T-helper 2 cell treated with Interferon-gamma antibody and Interleukin-4, amounts not matched to agents 5 μg/mL and 100 μg/mL, for 36 hours (primary cell): ENCODE measurements around the gene CLIP2.
A peak's percentile ranks its signal among the peaks of the same experiment; 100 is the strongest.
"Not testable (repeated sequence)": the region's sequence is repeated elsewhere in the genome, so short reads cannot be mapped to it uniquely, and the experiment has no call there.

Experiments used
- DNase-seq: peaks from one replicate; pipeline ENCODE4 v3.0.0; 2021; ENCODE audit warnings: low spot score
- H3K27ac Mint-ChIP-seq: one replicate; pipeline ENCODE4 v1.8.0; 2021; ENCODE audit warnings: mild to moderate bottlenecking, mixed read lengths
- H3K27me3 Mint-ChIP-seq: one replicate; pipeline ENCODE4 v1.8.0; 2021; ENCODE audit warnings: low read depth, mixed read lengths
- H3K36me3 Mint-ChIP-seq: one replicate; pipeline ENCODE4 v1.8.0; 2021; ENCODE audit warnings: low read depth, mixed read lengths
- H3K4me1 Mint-ChIP-seq: one replicate; pipeline ENCODE4 v1.8.0; 2021; ENCODE audit warnings: low read depth, mixed read lengths
- H3K4me3 Mint-ChIP-seq: one replicate; pipeline ENCODE4 v1.8.0; 2022; ENCODE audit warnings: mild to moderate bottlenecking, moderate library complexity, mixed read lengths
- H3K9me3 Mint-ChIP-seq: one replicate; pipeline ENCODE4 v1.8.0; 2021; ENCODE audit warnings: mixed read lengths

The CLIP2 gene

DNA sequence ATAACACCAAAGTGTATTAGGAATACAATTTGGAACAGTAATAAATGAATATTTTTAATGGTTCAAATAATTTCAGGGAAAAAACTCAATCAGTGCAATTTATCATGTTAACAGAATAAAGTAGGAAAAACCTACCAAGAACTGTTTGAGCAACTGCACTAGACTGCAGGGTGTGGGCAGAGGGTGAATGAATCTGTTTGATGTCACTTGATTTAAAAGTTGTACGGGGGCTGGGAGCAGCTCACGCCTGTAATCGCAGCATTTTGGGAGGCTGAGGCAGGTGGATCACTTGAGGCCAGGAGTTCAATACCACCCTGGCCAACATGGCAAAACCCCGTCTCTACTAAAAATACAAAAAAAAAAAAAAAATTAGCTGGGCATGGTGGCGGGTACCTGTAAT, 122.4 kb downstream of the CLIP2 start:
- not testable (repeated sequence) for H3K27me3 Mint-ChIP-seq, H3K4me3 Mint-ChIP-seq, H3K27ac Mint-ChIP-seq, H3K36me3 Mint-ChIP-seq, DNase-seq, H3K9me3 Mint-ChIP-seq, H3K4me1 Mint-ChIP-seq

DNA sequence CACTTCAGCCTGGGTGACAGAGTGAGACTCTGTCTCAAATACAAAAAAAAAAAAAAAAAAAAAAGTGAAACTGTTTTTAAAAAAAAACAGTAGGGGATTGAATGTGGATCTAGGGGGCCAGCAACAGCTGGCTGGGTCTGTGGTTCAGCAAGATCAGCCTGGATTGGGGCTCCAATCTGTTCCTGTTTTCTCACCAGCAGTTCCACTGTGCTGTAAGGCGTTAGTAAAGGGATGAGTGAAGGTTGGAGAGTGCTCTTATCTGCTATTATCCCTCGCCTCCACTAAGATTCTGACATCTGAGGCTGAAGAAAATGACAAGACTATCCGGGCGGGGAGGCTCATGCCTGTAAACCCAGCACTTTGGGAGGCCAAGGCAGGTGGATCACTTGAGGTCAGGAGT, 122.8 kb downstream of the CLIP2 start:
- Mint-ChIP-seq H3K4me3 (no peak overlapping the region), H3K36me3 (no peaks in the 10 kb centered on the region), H3K27ac (no peak overlapping the region), H3K9me3 (no peaks in the 10 kb centered on the region), H3K27me3 (peaks cover 2% of the 10 kb centered on the region), H3K4me1 (no peaks in the 10 kb centered on the region)
- no peak for DNase-seq

DNA sequence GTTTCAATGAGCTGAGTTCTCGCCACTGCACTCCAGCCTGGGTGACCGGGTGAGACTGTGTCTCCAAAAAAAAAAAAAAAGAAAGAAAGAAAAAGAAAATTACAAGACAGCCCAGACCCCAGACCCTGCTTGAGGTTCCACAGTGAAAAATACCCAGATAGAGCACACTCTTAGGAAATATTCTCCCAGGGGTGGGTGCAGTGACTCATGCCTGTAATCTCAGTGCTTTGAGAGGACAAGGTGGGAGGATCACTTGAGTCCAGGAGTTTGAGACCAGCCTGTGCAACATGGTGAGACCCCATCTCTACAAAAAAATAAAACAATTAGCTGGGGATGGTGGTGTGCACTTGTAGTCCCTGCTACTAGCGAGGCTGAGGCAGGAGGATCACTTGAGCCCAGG, 123.4 kb downstream of the CLIP2 start:
- Mint-ChIP-seq H3K9me3 (no peaks in the 10 kb centered on the region), H3K4me1 (no peaks in the 10 kb centered on the region), H3K27ac (no peak overlapping the region), H3K36me3 (no peaks in the 10 kb centered on the region), H3K4me3 (no peak overlapping the region), H3K27me3 (peaks cover 2% of the 10 kb centered on the region)
- no peak for DNase-seq

DNA sequence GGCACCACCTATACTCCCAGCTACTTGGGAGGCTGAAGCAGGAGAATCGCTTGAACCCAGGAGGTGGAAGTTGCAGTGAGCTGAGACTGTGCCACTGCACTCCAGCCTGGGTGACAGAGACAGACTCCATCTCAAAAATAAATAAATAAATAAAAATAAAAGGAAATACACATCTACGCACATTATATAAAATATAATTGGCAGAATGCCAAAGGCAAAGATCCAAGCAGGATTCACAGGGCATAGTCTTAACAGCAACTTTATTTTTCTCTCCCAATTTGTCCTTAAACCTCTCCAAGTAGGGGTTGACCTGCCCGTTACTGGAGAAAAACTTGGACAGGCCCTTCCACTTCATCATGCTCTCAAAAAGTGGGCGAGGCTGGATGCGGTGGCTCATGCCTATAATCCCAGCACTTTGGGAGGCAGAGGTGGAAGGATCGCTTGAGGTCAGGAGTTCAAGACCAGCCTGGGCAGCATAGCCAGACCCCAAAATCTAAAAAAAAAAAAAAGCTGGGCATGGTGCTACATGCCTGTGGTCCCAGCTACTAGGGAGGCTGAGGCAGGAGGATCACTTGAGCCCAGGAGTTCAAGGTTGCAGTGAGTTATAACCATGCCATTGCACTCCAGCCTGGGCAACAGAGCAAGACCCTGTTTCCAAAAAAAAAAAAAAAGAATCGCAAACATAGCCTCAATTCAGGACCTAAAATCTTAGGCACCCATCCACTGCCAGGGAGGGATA, 125.6 kb downstream of the CLIP2 start:
- H3K27me3 Mint-ChIP-seq, H3K4me3 Mint-ChIP-seq, H3K27ac Mint-ChIP-seq, H3K36me3 Mint-ChIP-seq, DNase-seq, H3K9me3 Mint-ChIP-seq, H3K4me1 Mint-ChIP-seq: not testable (repeated sequence)

DNA sequence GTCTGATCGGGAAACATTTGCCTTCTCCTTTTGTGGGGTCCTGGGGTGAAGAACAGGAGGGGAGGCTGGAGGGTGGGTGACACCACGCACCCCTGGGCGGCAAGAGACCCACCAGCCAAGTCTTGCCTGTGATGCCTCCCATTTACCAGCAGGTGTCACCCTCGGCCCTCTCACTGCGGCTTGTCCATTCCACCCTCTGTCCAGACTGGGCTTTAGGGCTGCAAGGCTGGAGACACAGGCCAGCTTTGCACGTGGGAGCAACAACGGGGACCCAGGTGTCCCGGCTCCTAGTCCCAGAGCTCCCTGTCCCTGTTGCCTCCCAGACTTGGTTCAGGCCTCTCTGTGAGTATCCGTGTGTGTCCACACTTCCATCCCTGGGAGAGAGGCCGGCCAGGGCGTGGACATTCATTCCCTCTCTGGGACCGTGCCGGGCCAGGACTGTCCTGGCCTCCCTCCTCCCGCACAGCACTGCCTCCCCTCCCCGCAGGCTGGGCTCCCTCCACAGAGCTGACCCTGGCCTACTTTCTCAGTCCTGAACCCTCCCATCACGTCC, 128.3 kb downstream of the CLIP2 start:
- no peaks in the 10 kb centered on the region for H3K9me3 Mint-ChIP-seq
- no peaks in the 10 kb centered on the region for H3K4me1 Mint-ChIP-seq
- peak; percentile 48 for DNase-seq
- no peaks in the 10 kb centered on the region for H3K36me3 Mint-ChIP-seq
- no peak overlapping the region for H3K4me3 Mint-ChIP-seq
- H3K27me3 Mint-ChIP-seq, result no peaks in the 10 kb centered on the region
- H3K27ac Mint-ChIP-seq, result no peak overlapping the region

DNA sequence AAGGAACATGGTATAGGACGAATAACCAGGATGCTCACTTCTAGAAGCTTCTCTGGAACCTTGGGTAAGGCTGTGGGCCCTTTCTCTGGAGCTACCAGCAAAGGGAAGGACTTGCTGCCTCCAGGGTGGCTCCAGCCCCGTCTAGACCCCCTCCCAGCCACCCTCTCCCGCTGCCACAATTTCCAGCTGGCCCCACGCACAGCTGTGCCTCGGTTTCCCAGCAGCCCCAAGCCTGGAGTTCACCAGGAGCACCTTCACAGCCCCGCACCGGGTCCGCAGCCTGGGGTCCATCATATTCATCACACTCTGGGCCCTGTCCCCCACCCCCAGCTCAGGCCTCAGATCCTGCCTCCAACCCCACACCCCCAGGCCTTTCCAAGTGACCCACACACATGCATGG, 128.9 kb downstream of the CLIP2 start:
- Mint-ChIP-seq H3K27me3 (no peaks in the 10 kb centered on the region), H3K27ac (no peak overlapping the region), H3K9me3 (no peaks in the 10 kb centered on the region), H3K36me3 (no peaks in the 10 kb centered on the region), H3K4me3 (no peak overlapping the region), H3K4me1 (no peaks in the 10 kb centered on the region)
- DNase-seq, result no peak

DNA sequence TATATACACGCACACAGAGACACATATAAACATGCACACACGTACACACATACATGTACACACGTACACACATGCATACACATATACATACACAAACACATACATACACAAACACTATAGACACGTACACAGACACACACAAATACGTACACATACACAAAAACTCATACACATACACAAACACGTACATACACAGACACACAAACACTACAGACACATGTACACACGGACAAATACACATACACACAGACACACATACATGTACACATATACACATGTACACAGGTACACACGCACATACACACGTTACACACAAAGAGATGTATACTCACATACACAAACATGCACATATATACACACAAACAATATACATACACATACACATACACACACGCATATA, 129.3 kb downstream of the CLIP2 start:
- no peak overlapping the region for H3K4me3 Mint-ChIP-seq
- no peaks in the 10 kb centered on the region for H3K36me3 Mint-ChIP-seq
- H3K4me1 Mint-ChIP-seq, result no peaks in the 10 kb centered on the region
- no peak overlapping the region for H3K27ac Mint-ChIP-seq
- no peak for DNase-seq
- no peaks in the 10 kb centered on the region for H3K27me3 Mint-ChIP-seq
- H3K9me3 Mint-ChIP-seq, result no peaks in the 10 kb centered on the region

DNA sequence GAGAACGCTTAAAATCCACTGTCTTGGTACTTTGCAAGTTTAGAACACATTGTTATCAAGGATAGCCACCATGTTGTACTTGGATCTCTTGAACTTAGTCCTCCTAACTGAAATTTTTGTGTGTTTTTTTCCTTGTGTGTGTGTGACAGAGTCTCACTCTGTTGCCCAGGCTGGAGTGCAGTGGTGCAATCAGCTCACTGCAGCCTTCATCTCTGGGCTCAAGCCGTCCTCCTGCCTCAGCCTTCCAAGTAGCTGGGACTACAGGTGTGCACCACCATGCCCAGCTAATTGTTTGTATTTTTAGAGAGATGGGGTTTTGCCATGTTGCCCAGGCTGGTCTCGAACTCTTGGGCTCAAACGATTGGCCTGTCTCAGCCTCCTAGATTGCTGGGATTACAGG, 130.0 kb downstream of the CLIP2 start:
- H3K27me3 Mint-ChIP-seq, H3K27ac Mint-ChIP-seq, H3K36me3 Mint-ChIP-seq, H3K4me3 Mint-ChIP-seq, DNase-seq, H3K9me3 Mint-ChIP-seq, H3K4me1 Mint-ChIP-seq: not testable (repeated sequence)

DNA sequence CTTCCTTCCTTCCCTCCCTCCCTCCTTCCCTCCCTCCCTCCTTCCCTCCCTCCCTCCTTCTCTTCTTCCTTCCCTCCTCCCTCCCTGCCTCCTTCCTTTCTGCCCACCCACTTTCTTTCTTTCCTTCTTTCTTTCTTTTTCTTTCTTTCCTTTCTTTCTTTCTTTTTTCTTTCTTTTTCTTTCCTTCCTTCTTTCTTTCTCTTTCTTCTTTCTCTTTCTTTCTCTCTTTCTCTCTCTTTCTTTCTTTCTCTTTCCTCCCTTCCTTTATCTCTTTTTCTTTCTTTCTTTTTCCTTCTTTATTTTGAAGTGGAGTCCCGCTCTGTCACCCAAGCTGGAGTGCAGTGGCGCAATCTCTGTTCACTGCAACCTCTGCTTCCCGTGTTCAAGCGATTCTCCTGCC, 130.8 kb downstream of the CLIP2 start:
- Mint-ChIP-seq H3K9me3 (no peaks in the 10 kb centered on the region), H3K4me1 (no peaks in the 10 kb centered on the region), H3K36me3 (no peaks in the 10 kb centered on the region)

DNA sequence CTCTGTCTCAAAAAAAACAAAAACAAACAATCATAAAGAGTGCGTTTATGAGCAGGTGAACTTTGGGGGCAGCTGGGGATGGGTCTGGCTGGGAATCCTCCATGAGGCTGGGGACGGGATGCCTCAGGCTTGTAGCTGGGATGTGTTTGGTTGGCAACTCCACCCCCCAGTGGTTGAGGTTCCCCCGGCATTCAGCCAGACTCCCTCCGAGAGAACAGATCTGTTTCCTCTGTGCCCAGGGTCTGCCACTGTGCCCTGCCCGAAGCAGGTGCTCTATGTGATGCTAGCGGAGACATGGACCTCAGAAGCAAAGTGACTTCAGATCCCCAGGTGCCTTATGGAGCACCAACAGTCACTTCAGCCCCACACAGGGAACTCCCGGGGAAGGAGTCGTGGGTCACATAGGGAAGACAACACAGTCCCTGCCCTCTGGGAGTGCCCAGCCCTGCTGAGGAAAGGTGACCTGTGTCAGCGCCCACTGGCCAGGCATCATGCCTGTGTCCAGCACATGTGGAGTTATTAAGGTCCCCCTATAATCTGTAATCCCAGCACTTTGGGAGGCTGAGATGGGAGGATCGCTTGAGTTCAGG, 135.2 kb downstream of the CLIP2 start:
- H3K4me3 Mint-ChIP-seq, result no peak overlapping the region
- H3K27me3 Mint-ChIP-seq, result no peaks in the 10 kb centered on the region
- H3K9me3 Mint-ChIP-seq, result no peaks in the 10 kb centered on the region
- H3K4me1 Mint-ChIP-seq, result no peaks in the 10 kb centered on the region
- H3K36me3 Mint-ChIP-seq, result no peaks in the 10 kb centered on the region
- H3K27ac Mint-ChIP-seq, result no peak overlapping the region
- DNase-seq, result no peak

More for the DNA sequence above, 130.8 kb downstream of the CLIP2 start:
- no peaks in the 10 kb centered on the region for H3K27me3 Mint-ChIP-seq
- no peak for DNase-seq
- H3K4me3 Mint-ChIP-seq, result no peak overlapping the region
- H3K27ac Mint-ChIP-seq, result no peak overlapping the region

DNA sequence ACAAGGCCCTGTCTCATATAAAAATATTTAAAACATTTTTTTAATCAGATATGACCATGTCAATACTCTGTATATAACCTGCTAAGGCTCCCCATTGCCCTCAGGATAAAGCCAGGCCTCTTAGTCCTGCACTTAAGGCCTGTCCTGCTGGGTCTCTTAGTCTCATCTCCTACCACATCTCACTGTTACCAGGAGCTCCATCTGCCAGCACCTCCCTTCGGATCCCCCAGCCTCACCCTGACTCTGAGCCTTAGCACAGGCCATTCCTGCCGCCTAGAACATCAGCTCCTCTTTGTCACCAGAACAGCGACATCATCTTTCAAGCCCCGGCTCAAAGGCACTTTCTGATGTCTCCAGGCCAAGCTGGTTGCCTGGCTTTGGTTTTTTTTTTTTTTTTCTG, 138.8 kb downstream of the CLIP2 start:
- no peak for DNase-seq
- H3K9me3 Mint-ChIP-seq, result no peaks in the 10 kb centered on the region
- H3K27me3 Mint-ChIP-seq, result no peaks in the 10 kb centered on the region
- H3K4me3 Mint-ChIP-seq, result no peak overlapping the region
- H3K36me3 Mint-ChIP-seq, result no peaks in the 10 kb centered on the region
- H3K4me1 Mint-ChIP-seq, result no peaks in the 10 kb centered on the region
- H3K27ac Mint-ChIP-seq, result no peak overlapping the region

DNA sequence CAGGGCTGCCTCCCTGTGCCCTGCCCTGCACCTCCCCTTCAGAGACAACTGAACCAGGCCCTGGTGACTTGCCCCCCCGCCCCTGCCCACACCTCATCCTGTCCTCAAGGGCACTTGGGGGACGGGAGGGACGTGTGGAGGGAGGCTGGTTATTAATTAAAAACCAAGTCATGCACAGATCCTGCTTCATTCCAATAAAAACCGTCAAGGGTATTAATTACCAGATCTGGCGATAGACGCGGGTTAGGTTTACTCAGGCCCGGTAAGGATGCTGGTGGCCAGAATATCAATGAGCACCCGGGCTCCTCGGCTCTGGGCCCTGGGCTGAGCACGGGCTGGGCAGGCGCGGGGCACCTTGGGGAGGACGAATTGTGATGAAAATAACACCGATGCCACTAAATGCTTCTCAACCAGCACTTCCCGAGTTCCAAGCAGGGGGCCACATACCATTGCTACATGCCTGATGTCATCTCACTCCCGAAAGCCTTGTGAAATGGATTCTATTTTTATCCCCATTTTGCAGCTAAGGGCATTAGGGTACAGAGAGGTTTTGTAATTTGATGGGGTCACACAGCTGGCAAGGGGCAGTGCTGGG, 140.0 kb downstream of the CLIP2 start:
- DNase-seq, result no peak
- H3K27me3 Mint-ChIP-seq, result no peaks in the 10 kb centered on the region
- H3K9me3 Mint-ChIP-seq, result no peaks in the 10 kb centered on the region
- no peak overlapping the region for H3K4me3 Mint-ChIP-seq
- H3K27ac Mint-ChIP-seq, result no peak overlapping the region
- no peaks in the 10 kb centered on the region for H3K36me3 Mint-ChIP-seq
- no peaks in the 10 kb centered on the region for H3K4me1 Mint-ChIP-seq

DNA sequence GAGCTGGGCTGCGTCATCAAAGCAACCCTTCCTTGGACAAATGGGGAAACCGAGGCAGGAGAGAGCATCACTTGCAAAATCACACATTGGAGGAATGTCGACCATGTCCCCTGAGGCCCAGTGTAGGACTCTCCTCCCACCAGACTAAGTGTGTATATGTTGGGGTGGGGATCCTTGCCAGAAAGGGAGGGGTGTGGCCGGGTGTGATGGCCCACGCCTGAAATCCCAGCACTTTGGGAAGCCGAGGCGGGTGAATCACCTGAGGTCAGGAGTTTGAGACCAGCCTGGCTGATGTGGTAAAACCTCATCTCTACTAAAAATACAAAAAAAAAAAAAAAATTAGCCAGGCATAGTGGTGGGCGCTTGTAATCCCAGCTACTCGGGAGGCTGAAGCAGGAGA, 141.2 kb downstream of the CLIP2 start:
- H3K27ac Mint-ChIP-seq, H3K4me1 Mint-ChIP-seq, H3K9me3 Mint-ChIP-seq, H3K27me3 Mint-ChIP-seq, H3K36me3 Mint-ChIP-seq, DNase-seq, H3K4me3 Mint-ChIP-seq: not testable (repeated sequence)

DNA sequence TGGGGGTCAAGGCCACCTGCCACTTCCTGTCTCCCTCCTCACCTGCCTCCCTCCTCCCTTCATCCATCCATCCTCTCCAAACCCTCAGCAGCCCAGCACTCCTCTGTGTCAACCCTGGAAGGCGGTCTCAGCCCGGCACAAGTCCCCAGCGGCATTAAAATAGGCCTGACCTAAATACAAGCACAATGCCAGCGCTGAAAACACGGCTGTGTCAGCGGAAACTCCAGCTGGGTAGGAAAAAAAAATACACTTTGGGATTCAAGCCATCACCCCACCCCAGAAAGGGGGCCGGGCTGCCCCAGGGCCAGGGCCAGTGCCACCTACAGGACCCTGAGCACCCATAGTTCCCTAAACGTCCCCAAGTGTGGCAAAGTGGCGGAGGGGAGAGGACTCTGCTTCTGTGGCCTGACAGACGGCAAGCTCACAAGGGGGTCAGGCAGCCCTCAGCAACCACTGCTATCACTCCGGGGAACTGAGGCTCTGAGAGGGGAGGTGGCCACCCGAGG, 141.8 kb downstream of the CLIP2 start:
- Mint-ChIP-seq H3K4me1 (no peaks in the 10 kb centered on the region), H3K27ac (no peak overlapping the region), H3K27me3 (no peaks in the 10 kb centered on the region), H3K9me3 (no peaks in the 10 kb centered on the region), H3K36me3 (no peaks in the 10 kb centered on the region), H3K4me3 (no peak overlapping the region)
- DNase-seq, result no peak
